SH-SY5Y (cell line): ENCODE results near the gene PJA1.

Experiments used
- GATA2 ChIP-seq: IDR thresholded peaks from 2 replicates; pipeline ENCODE4 v1.6.1; 2011; ENCODE audit warnings: mild to moderate bottlenecking, low read depth, low read length
- GATA3 ChIP-seq: IDR thresholded peaks from 2 replicates; pipeline ENCODE4 v1.6.1; 2011; ENCODE audit warnings: low read depth, mild to moderate bottlenecking, low read length, moderate library complexity

PJA1 gene

DNA sequence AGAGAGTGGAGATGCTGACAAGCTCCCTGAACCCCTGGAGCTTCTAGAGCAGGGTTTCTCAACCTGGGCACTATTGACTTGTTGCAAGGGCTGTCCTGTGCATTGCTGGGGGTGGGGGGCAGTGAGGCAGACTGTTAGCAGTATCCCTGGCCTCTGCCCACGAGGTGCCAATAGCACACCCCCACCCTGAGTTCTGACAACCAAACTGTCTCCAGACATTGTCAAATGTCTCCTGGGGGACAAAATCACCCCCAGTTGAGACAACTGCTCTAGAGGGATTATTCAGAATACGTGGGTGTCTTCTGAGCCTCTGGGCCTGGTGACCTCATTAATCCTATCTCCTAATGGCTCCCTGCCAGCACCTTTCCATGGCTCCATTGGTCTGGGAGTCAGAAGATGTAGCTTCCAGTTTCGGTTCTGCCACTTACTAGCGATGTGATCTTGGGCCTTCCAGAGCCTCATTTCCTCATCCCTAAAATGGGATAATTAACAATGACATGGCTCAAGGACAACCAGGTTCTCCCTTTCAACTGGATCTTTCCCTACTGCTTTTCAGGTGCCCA is 17.6 kb upstream of the PJA1 start:
- TF ChIP-seq GATA2: no peak

GRCh38 chrX:69179380-69179911 is 14.2 kb upstream of the PJA1 start:
- TF ChIP-seq GATA3 (no peak), GATA2 (no peak)

- no peak for TF ChIP-seq GATA2
- TF ChIP-seq GATA3: no peak
These were observed 13.3 kb upstream of the PJA1 start for GRCh38 chrX:69178592-69178991.

- TF ChIP-seq GATA3: no peak
- TF ChIP-seq GATA2: no peak
These were observed 12.4 kb upstream of the PJA1 start for GRCh38 chrX:69177511-69178162.

DNA sequence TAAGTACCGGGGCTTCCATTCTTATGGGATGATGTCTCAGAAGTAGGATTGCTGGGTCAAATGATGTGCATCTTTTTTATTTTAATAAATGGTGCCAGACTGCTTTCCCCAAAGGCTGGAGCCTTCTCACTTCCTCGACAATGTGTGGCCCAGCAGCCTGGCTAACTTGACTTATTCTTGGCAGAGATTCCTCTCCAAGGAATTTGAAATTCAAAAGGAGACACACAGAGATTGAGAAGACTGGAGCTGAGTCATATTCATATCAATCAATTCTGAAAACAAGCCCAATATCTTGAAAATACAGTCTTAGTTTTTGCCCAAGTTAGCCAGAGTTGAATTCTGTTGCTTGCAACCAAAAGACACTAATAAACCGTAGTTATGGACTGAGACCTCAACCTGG is 10.8 kb upstream of the PJA1 start:
- TF ChIP-seq GATA3 (no peak), GATA2 (no peak)

GRCh38 chrX:69173906-69174305 is 8.7 kb upstream of the PJA1 start:
- TF ChIP-seq GATA2: no peak
- no peak for TF ChIP-seq GATA3

DNA sequence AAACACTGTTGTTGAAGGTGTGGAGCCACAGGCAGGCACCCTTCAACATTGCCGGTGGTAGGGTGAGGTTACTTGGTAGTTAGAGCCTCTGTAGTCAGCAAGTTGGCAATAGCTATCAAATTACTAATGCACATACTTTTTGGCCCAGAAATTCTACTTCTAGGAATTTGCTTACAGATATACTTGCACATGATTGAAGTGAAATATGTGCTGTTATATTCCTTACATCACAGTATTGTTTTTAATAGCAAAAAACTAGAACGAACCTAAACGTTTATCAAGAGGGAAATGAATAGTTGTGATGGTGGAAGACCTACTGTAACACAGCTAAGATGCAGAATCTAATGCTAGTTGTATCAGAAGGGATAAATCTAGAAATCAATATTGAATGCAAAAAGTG is 7.7 kb upstream of the PJA1 start:
- no peak for TF ChIP-seq GATA2
- TF ChIP-seq GATA3: no peak

DNA sequence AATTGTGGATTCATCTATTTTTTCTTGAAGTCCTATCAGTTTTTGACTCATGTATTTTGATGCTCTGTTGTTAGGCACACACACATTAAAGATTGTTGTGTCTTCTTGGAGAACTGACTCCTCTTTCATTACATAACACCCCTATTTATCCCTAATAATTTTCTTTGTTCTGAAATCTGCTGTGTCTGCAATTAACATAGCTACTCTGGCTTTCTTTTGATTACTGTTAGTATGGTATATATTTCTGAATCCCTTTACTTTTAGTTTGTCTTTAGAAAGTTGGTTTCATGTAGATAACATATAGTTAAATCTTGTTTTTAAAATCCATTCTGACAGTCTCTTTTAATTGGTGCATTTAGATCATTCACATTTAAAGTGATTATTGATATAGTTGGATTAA is 5.1 kb upstream of the PJA1 start:
- TF ChIP-seq GATA2 (no peak), GATA3 (no peak)

DNA sequence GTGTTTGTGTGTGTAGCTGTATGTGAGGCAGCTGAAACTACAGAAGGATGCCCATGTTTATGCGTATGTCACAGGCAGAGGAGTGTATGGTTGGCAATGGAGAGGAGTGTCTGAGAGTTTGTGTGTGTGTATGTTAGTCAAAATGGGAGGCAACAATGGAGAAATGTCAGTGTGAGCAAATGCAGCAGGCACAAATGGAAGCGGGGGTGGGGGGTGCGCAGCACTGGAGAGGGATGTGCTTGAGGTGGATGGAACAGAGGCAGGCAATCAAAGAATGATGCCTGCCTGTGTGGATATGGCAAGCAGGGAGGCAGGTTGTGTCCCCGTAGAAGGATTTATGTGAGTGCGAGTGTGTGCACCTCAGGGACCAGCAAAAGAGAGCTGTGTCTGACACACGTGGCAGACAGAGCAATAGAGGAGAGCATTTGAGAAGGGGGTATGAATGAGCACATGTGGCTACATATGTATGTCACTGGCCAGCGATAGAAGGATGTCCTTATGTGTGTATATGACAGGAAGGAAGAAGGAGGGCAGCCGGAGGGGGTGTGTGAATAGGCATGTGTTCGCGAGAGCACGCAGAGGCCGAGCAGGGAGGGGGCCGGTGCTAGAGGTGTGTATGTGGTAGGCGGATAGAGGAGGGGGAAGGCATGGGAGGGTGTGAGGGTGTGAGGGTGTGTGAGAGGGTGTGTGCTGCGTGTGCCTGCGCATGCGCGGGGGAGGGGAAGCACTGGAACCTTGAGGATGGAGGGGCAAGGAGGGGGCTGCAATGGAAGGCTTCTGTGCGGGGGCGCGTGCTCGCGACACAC is 1.1 kb downstream of the PJA1 start:
- TF ChIP-seq GATA2 (no peak), GATA3 (no peak)

GRCh38 chrX:69162361-69162865 is 2.8 kb downstream of the PJA1 start:
- TF ChIP-seq GATA2 (no peak), GATA3 (no peak)

- TF ChIP-seq GATA3 (no peak), GATA2 (no peak)
These were observed 3.4 kb downstream of the PJA1 start for GRCh38 chrX:69161786-69162349.

DNA sequence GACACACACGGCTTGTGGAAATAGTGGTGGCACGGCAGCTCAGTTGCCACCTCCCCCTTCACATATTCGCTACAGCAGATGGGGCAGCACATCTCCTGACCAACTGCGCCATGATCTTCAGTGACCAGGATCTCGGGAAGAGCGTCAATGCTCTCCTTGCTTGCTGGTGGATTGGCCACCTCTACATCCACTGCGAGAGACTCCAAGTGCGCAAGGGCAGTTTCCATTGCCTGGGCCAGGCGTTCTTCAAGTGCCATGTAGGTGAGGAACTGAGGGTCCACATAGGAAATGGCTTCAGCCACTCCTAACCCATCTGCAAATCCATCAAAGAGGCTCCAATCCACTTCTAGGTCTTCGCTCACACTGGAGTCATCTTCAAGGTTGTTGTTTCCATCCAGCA is 3.9 kb downstream of the PJA1 start:
- TF ChIP-seq GATA3: no peak
- no peak for TF ChIP-seq GATA2

DNA sequence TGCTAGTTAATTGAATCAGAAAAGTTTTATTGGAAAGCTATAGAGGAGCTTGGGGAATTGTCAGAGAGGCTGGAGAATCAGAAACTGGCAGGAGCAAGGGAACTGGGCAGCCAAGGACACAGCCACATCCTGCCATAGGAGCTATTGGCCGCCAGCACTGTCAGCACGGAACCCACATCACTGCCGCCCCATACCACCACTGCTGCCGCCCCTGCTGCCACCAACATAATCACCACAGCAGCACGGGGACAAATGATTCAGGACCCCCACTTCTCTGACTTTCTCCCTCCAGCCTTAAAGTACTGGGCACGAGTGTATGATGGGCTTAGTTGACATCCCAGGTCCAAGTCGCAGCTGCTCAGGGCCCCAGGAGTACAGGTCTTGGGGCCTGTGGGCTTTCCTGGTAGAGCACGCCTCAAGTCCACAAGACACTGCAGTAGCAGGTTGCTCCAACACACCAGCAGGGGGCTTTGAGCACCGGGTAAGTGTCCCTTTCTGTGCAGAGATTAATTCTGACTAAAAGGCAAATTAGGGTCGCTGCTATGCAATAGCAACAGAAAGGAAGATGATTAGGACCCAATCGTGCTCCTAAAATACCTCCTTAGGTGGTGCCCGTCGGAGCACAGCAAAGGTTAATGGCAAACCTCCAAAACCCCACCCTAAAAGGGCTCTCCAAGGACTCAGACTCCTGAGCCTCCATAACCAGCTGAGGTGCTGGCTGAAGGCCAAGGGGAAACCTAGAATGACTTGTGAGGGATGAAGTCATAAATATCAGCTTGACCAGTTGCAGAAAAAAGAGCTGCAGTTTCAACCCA is 6.9 kb downstream of the PJA1 start:
- TF ChIP-seq GATA2 (no peak), GATA3 (no peak)
